DOHH2 (cell line): Measurements from ENCODE around the gene RAB28.

Experiments used
- H3F3A ChIP-seq: fragments of 200-600 bp; sonication (generic), shearing (Covaris generic); 2 replicates; pipeline ENCODE4 v1.6.0; 2016; ENCODE audit warnings: antibody characterized with exemption, mild to moderate bottlenecking; ENCODE audit not compliant: control insufficient read depth, insufficient read depth
- H3K27ac ChIP-seq: fragments of 200-600 bp; sonication (generic); 2 replicates; pipeline ENCODE4 v1.5.1; 2014; ENCODE audit warnings: low read depth, mild to moderate bottlenecking, low read length, moderate library complexity
- H3K27me3 ChIP-seq: fragments of 200-600 bp; sonication (generic); 2 replicates; pipeline ENCODE4 v1.6.1; 2014; ENCODE audit warnings: mild to moderate bottlenecking, low read length, mixed read lengths; ENCODE audit not compliant: control insufficient read depth
- H3K36me3 ChIP-seq: fragments of 200-600 bp; sonication (generic); 2 replicates; pipeline ENCODE4 v1.6.1; 2014; ENCODE audit warnings: mild to moderate bottlenecking, low read length, moderate library complexity, mixed read lengths; ENCODE audit not compliant: control insufficient read depth
- H3K4me1 ChIP-seq: fragments of 200-600 bp; sonication (generic); 2 replicates; pipeline ENCODE4 v1.6.1; 2014; ENCODE audit warnings: mild to moderate bottlenecking, low read length, mixed read lengths; ENCODE audit not compliant: control insufficient read depth
- H3K4me2 ChIP-seq: fragments of 200-600 bp; sonication (generic); 2 replicates; pipeline ENCODE4 v1.6.0; 2014; ENCODE audit warnings: mild to moderate bottlenecking, low read length, moderate library complexity
- H3K4me3 ChIP-seq: fragments of 200-600 bp; sonication (generic); 2 replicates; pipeline ENCODE4 v1.5.1; 2014; ENCODE audit warnings: mild to moderate bottlenecking, low read length, mixed read lengths
- H3K79me2 ChIP-seq: fragments of 200-600 bp; sonication (generic); 2 replicates; pipeline ENCODE4 v1.6.1; 2014; ENCODE audit warnings: mild to moderate bottlenecking, low read length, mixed read lengths; ENCODE audit not compliant: control insufficient read depth
- H3K9me2 ChIP-seq: fragments of 200-600 bp; sonication (generic); replicated peaks from 2 replicates; pipeline ENCODE4 v1.6.1; 2014; ENCODE audit warnings: mild to moderate bottlenecking, low read length, mixed read lengths; ENCODE audit not compliant: control insufficient read depth
- H3K9me3 ChIP-seq: fragments of 200-600 bp; sonication (generic); 2 replicates; pipeline ENCODE4 v1.6.1; 2014; ENCODE audit warnings: antibody characterized with exemption, low read length, mixed read lengths; ENCODE audit not compliant: control insufficient read depth, insufficient read depth
- H4K20me1 ChIP-seq: fragments of 200-600 bp; sonication (generic); 2 replicates; pipeline ENCODE4 v1.6.0; 2014; ENCODE audit warnings: low read depth, mild to moderate bottlenecking, antibody characterized with exemption, low read length, moderate library complexity; ENCODE audit not compliant: control insufficient read depth, insufficient read depth
- EZH2phosphoT487 ChIP-seq: fragments of 200-600 bp; sonication (generic); IDR thresholded peaks from 2 replicates; pipeline ENCODE4 v1.6.1; 2017; ENCODE audit warnings: borderline replicate concordance, mild to moderate bottlenecking, antibody characterized with exemption, low read length, moderate library complexity, mixed read lengths
- TF ChIP-seq, protein P1 (sequence below): fragments of 200-600 bp; sonication (generic); IDR thresholded peaks from one replicate; pipeline ENCODE4 v1.5.1; 2014; ENCODE audit warnings: antibody characterized with exemption, mild to moderate bottlenecking, low read depth, low read length; ENCODE audit not compliant: poor library complexity, severe bottlenecking

The RAB28 gene

GRCh38 chr4:13452927-13453579 lies 31.1 kb downstream of the RAB28 start:
- no peak overlapping the region for H3K27ac ChIP-seq
- no peaks in the 10 kb centered on the region; the same call in 1 of the 2 replicates for H3K9me3 ChIP-seq
- no peaks in the 10 kb centered on the region for H4K20me1 ChIP-seq
- no peaks in the 10 kb centered on the region for H3K9me2 ChIP-seq
- H3F3A ChIP-seq, result no peaks in the 10 kb centered on the region
- no peak for TF ChIP-seq EZH2phosphoT487
- TF ChIP-seq, protein P1, sequence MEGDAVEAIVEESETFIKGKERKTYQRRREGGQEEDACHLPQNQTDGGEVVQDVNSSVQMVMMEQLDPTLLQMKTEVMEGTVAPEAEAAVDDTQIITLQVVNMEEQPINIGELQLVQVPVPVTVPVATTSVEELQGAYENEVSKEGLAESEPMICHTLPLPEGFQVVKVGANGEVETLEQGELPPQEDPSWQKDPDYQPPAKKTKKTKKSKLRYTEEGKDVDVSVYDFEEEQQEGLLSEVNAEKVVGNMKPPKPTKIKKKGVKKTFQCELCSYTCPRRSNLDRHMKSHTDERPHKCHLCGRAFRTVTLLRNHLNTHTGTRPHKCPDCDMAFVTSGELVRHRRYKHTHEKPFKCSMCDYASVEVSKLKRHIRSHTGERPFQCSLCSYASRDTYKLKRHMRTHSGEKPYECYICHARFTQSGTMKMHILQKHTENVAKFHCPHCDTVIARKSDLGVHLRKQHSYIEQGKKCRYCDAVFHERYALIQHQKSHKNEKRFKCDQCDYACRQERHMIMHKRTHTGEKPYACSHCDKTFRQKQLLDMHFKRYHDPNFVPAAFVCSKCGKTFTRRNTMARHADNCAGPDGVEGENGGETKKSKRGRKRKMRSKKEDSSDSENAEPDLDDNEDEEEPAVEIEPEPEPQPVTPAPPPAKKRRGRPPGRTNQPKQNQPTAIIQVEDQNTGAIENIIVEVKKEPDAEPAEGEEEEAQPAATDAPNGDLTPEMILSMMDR, result no peak
- H3K4me1 ChIP-seq, result peaks cover 2% of the 10 kb centered on the region; the same call in 1 of the 2 replicates
- no peak overlapping the region for H3K4me2 ChIP-seq
- H3K36me3 ChIP-seq, result peaks cover 21% of the 10 kb centered on the region
- no peak overlapping the region for H3K4me3 ChIP-seq
- no peaks in the 10 kb centered on the region for H3K79me2 ChIP-seq
- H3K27me3 ChIP-seq, result no peaks in the 10 kb centered on the region

DNA sequence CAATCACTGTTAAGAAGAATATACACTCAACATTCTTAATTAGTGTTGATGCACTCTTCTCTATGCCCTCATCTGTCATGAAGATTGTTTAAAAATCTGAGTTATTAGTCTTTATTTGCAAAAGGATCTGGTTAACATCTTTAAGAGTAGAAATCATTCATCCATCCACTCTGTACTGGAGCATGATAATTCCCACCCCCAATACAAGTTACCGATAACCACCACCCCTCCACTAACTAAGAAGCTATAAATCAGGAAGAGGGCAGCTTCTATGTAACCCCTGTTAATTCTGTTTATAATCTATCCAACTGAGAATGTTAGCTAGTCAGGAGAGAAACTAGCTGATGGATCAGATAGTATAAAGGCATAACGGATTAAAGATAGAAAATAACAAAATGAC lies 34.5 kb downstream of the RAB28 start:
- TF ChIP-seq, protein P1, result no peak
- no peak for TF ChIP-seq EZH2phosphoT487
- Histone ChIP-seq H4K20me1 (no peaks in the 10 kb centered on the region), H3K4me1 (peaks cover 2% of the 10 kb centered on the region; the same call in 1 of the 2 replicates), H3K9me3 (no peaks in the 10 kb centered on the region; the same call in 1 of the 2 replicates), H3K9me2 (no peaks in the 10 kb centered on the region), H3F3A (no peaks in the 10 kb centered on the region), H3K27me3 (no peaks in the 10 kb centered on the region), H3K27ac (no peak overlapping the region), H3K4me3 (no peak overlapping the region), H3K36me3 (peaks cover 4% of the 10 kb centered on the region; the same call in 1 of the 2 replicates), H3K79me2 (no peaks in the 10 kb centered on the region), H3K4me2 (no peak overlapping the region)

DNA sequence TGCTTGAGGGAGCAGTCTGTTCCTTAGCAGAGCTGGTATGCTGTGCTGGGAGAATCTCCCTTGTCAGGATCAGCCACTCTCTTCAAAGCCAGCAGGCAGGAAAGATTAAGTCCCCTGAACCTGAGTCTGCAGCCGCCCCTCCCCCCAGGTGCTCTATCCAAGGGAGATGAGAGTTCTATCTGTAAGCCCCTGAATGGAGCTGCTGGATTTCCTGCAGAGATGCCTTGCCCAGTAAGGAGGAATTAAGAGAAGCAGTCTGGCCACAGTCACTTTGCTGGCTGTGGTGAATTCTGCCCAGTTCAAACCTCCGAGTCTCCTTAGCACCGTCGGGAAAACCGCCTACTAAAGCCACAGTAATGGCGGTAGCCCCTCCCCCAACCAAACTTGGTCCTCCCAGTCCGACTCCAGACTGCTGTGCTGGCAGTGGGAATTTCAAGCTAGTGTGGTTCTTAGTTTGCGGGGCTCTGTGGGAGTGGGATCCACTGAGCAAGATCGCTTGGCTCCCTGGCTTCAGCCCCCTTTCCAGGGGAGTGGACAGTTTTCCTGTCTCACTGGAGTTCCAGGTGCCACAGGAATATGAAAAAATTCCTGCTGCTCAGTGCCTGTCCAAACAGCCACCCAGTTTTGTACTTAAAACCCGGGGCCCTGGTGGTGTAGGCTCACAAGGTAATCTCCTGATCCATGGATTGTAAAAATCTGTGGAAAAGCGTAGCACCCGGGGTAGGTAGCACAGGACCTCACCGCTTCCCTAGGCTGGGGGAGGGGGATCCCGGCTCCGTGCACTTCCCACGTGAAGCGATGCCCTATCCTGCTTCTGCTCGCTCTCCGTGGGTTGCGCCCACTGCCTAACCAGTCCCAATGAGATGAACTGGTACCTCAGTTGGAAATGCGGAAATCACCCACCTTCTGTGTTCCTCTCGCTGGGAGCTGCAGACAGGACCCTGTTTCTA lies 38.0 kb downstream of the RAB28 start:
- H3K27ac ChIP-seq, result no peak overlapping the region
- H3K36me3 ChIP-seq, result no peaks in the 10 kb centered on the region; the same call in 1 of the 2 replicates
- no peaks in the 10 kb centered on the region for H3K27me3 ChIP-seq
- peaks cover 2% of the 10 kb centered on the region; the same call in 1 of the 2 replicates for H3K4me1 ChIP-seq
- no peaks in the 10 kb centered on the region for H4K20me1 ChIP-seq
- no peak overlapping the region for H3K4me3 ChIP-seq
- H3F3A ChIP-seq, result no peaks in the 10 kb centered on the region
- no peaks in the 10 kb centered on the region for H3K9me2 ChIP-seq
- H3K79me2 ChIP-seq, result no peaks in the 10 kb centered on the region
- no peaks in the 10 kb centered on the region for H3K9me3 ChIP-seq
- TF ChIP-seq, protein P1, result no peak
- TF ChIP-seq EZH2phosphoT487, result no peak
- H3K4me2 ChIP-seq, result no peak overlapping the region
